DOHH2 (cell line): ENCODE results near the gene ATE1.

Experiments used
- H3F3A ChIP-seq: fragments of 200-600 bp; sonication (generic), shearing (Covaris generic); 2 replicates; pipeline ENCODE4 v1.6.0; 2016; ENCODE audit warnings: antibody characterized with exemption, mild to moderate bottlenecking; ENCODE audit not compliant: control insufficient read depth, insufficient read depth
- H3K27ac ChIP-seq: fragments of 200-600 bp; sonication (generic); 2 replicates; pipeline ENCODE4 v1.5.1; 2014; ENCODE audit warnings: low read depth, mild to moderate bottlenecking, low read length, moderate library complexity
- H3K27me3 ChIP-seq: fragments of 200-600 bp; sonication (generic); 2 replicates; pipeline ENCODE4 v1.6.1; 2014; ENCODE audit warnings: mild to moderate bottlenecking, low read length, mixed read lengths; ENCODE audit not compliant: control insufficient read depth
- H3K36me3 ChIP-seq: fragments of 200-600 bp; sonication (generic); 2 replicates; pipeline ENCODE4 v1.6.1; 2014; ENCODE audit warnings: mild to moderate bottlenecking, low read length, moderate library complexity, mixed read lengths; ENCODE audit not compliant: control insufficient read depth
- H3K4me1 ChIP-seq: fragments of 200-600 bp; sonication (generic); 2 replicates; pipeline ENCODE4 v1.6.1; 2014; ENCODE audit warnings: mild to moderate bottlenecking, low read length, mixed read lengths; ENCODE audit not compliant: control insufficient read depth
- H3K4me2 ChIP-seq: fragments of 200-600 bp; sonication (generic); 2 replicates; pipeline ENCODE4 v1.6.0; 2014; ENCODE audit warnings: mild to moderate bottlenecking, low read length, moderate library complexity
- H3K4me3 ChIP-seq: fragments of 200-600 bp; sonication (generic); 2 replicates; pipeline ENCODE4 v1.5.1; 2014; ENCODE audit warnings: mild to moderate bottlenecking, low read length, mixed read lengths
- H3K79me2 ChIP-seq: fragments of 200-600 bp; sonication (generic); 2 replicates; pipeline ENCODE4 v1.6.1; 2014; ENCODE audit warnings: mild to moderate bottlenecking, low read length, mixed read lengths; ENCODE audit not compliant: control insufficient read depth
- H3K9me2 ChIP-seq: fragments of 200-600 bp; sonication (generic); replicated peaks from 2 replicates; pipeline ENCODE4 v1.6.1; 2014; ENCODE audit warnings: mild to moderate bottlenecking, low read length, mixed read lengths; ENCODE audit not compliant: control insufficient read depth
- H3K9me3 ChIP-seq: fragments of 200-600 bp; sonication (generic); 2 replicates; pipeline ENCODE4 v1.6.1; 2014; ENCODE audit warnings: antibody characterized with exemption, low read length, mixed read lengths; ENCODE audit not compliant: control insufficient read depth, insufficient read depth
- H4K20me1 ChIP-seq: fragments of 200-600 bp; sonication (generic); 2 replicates; pipeline ENCODE4 v1.6.0; 2014; ENCODE audit warnings: low read depth, mild to moderate bottlenecking, antibody characterized with exemption, low read length, moderate library complexity; ENCODE audit not compliant: control insufficient read depth, insufficient read depth
- EZH2phosphoT487 ChIP-seq: fragments of 200-600 bp; sonication (generic); IDR thresholded peaks from 2 replicates; pipeline ENCODE4 v1.6.1; 2017; ENCODE audit warnings: borderline replicate concordance, mild to moderate bottlenecking, antibody characterized with exemption, low read length, moderate library complexity, mixed read lengths
- TF ChIP-seq, protein P1 (sequence below): fragments of 200-600 bp; sonication (generic); IDR thresholded peaks from one replicate; pipeline ENCODE4 v1.5.1; 2014; ENCODE audit warnings: antibody characterized with exemption, mild to moderate bottlenecking, low read depth, low read length; ENCODE audit not compliant: poor library complexity, severe bottlenecking

ATE1 gene

GRCh38 chr10:121900443-121901174 is 27.2 kb downstream of the ATE1 start:
- no peaks in the 10 kb centered on the region for H3K9me2 ChIP-seq
- H3K4me1 ChIP-seq = peaks cover 10% of the 10 kb centered on the region
- no peak overlapping the region for H3K27ac ChIP-seq
- no peaks in the 10 kb centered on the region for H3K9me3 ChIP-seq
- peaks cover 50% of the 10 kb centered on the region for H3K36me3 ChIP-seq
- TF ChIP-seq EZH2phosphoT487 = no peak
- TF ChIP-seq, protein P1, sequence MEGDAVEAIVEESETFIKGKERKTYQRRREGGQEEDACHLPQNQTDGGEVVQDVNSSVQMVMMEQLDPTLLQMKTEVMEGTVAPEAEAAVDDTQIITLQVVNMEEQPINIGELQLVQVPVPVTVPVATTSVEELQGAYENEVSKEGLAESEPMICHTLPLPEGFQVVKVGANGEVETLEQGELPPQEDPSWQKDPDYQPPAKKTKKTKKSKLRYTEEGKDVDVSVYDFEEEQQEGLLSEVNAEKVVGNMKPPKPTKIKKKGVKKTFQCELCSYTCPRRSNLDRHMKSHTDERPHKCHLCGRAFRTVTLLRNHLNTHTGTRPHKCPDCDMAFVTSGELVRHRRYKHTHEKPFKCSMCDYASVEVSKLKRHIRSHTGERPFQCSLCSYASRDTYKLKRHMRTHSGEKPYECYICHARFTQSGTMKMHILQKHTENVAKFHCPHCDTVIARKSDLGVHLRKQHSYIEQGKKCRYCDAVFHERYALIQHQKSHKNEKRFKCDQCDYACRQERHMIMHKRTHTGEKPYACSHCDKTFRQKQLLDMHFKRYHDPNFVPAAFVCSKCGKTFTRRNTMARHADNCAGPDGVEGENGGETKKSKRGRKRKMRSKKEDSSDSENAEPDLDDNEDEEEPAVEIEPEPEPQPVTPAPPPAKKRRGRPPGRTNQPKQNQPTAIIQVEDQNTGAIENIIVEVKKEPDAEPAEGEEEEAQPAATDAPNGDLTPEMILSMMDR = peak; percentile 78
- no peaks in the 10 kb centered on the region for H4K20me1 ChIP-seq
- no peak overlapping the region for H3K4me3 ChIP-seq
- H3K27me3 ChIP-seq = no peaks in the 10 kb centered on the region
- H3K79me2 ChIP-seq = no peaks in the 10 kb centered on the region
- no peak overlapping the region for H3K4me2 ChIP-seq
- peaks cover 10% of the 10 kb centered on the region for H3F3A ChIP-seq

DNA sequence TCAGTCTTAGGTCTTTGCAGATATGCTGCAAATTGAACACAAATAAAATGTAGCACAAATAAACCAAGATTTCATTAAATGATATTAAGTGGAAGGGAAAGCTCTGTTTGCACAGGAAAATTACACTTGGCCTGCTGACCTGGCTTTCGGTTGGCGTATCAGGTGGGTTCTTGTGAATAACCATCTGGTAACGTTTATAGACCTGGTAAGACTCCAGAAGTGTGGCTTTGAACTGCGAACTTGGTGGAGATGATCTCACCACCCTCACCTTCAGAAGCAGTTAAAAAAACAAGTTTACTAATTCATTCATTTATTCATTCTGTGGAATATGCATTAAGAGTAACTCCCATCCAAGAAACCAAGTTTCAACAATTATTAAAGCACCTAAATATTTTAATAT is 28.1 kb downstream of the ATE1 start:
- Histone ChIP-seq H4K20me1 (no peaks in the 10 kb centered on the region), H3K36me3 (peaks cover 46% of the 10 kb centered on the region)

GRCh38 chr10:121891103-121891502 is 36.7 kb downstream of the ATE1 start:
- Histone ChIP-seq H3K27ac (no peak overlapping the region), H4K20me1 (no peaks in the 10 kb centered on the region), H3F3A (0 out of 2 replicates have a peak, but pooled peaks cover 3% of the 10 kb centered on the region), H3K9me3 (no peaks in the 10 kb centered on the region), H3K27me3 (no peaks in the 10 kb centered on the region), H3K9me2 (no peaks in the 10 kb centered on the region), H3K36me3 (peaks cover 11% of the 10 kb centered on the region), H3K79me2 (no peaks in the 10 kb centered on the region), H3K4me1 (peaks cover 2% of the 10 kb centered on the region; the same call in 1 of the 2 replicates), H3K4me3 (no peak overlapping the region), H3K4me2 (no peak overlapping the region)
- TF ChIP-seq, protein P1 = no peak
- TF ChIP-seq EZH2phosphoT487 = no peak

More for the DNA sequence above, 28.1 kb downstream of the ATE1 start:
- H3K27me3 ChIP-seq = no peaks in the 10 kb centered on the region
- H3K79me2 ChIP-seq = no peaks in the 10 kb centered on the region
- no peak for TF ChIP-seq EZH2phosphoT487
- TF ChIP-seq, protein P1 = no peak
- H3K4me2 ChIP-seq = no peak overlapping the region
- no peaks in the 10 kb centered on the region for H3K9me2 ChIP-seq
- no peak overlapping the region for H3K4me3 ChIP-seq
- H3K9me3 ChIP-seq = no peaks in the 10 kb centered on the region
- H3K4me1 ChIP-seq = peaks cover 10% of the 10 kb centered on the region
- peaks cover 10% of the 10 kb centered on the region for H3F3A ChIP-seq
- H3K27ac ChIP-seq = no peak overlapping the region
